WTC11 (cell line): ENCODE data around the gene TNFSF11. TPM values are rescaled to one million over a fixed set of nuclear protein-coding genes. Genes with fewer than 3 reads are reported as not detected.
A peak's percentile ranks its signal among the peaks of the same experiment; 100 is the strongest.

Source experiments
- ATAC-seq: fragments of 200-7000 bp; cut with Tn5 transposase; 2 replicates; pipeline ENCODE4 v1.10.0; 2021; ENCODE audit warnings: mild to moderate bottlenecking, moderate library complexity
- CTCF ChIA-PET: fragments of 300-600 bp; sonication (Branson Sonifier 250); formaldehyde crosslinking; loops from one replicate; lab custom pipeline; 2021; ENCODE audit warnings: antibody characterized with exemption; lab: Charles Lee
- POLR2A ChIA-PET: fragments of 350-600 bp; sonication (Branson Sonifier 250); formaldehyde crosslinking; loops from one replicate; lab custom pipeline; 2021; ENCODE audit warnings: antibody characterized with exemption; lab: Charles Lee
- DNase-seq: peaks from one replicate; pipeline ENCODE4 v3.0.0; 2021; ENCODE audit warnings: low spot score
- H3K27ac Mint-ChIP-seq: 2 replicates; pipeline ENCODE4 v1.8.0; 2021; ENCODE audit warnings: mixed read lengths
- H3K27me3 Mint-ChIP-seq: 2 replicates; pipeline ENCODE4 v1.8.0; 2021; ENCODE audit warnings: low read depth, mild to moderate bottlenecking, moderate library complexity, mixed read lengths
- H3K36me3 Mint-ChIP-seq: 2 replicates; pipeline ENCODE4 v1.8.0; 2021; ENCODE audit warnings: mixed read lengths
- H3K4me1 Mint-ChIP-seq: 2 replicates; pipeline ENCODE4 v1.8.0; 2022; ENCODE audit warnings: mixed read lengths
- H3K4me3 Mint-ChIP-seq: 2 replicates; pipeline ENCODE4 v1.8.0; 2021; ENCODE audit warnings: mild to moderate bottlenecking, moderate library complexity, mixed read lengths
- H3K9me3 Mint-ChIP-seq: 2 replicates; pipeline ENCODE4 v1.8.0; 2021; ENCODE audit warnings: mixed read lengths
- CREB1 ChIP-seq: sonication (generic); formaldehyde crosslinking; IDR thresholded peaks from 2 replicates; pipeline ENCODE4 v1.8.0; 2023; ENCODE audit warnings: mild to moderate bottlenecking, missing genetic modification reagents
- ESRRA ChIP-seq: sonication (generic); formaldehyde crosslinking; IDR thresholded peaks from 2 replicates; pipeline ENCODE4 v1.8.1; 2022; ENCODE audit warnings: mild to moderate bottlenecking, missing genetic modification reagents, borderline replicate concordance
- MXD4 ChIP-seq: fragments of 250-450 bp; sonication (Bioruptor Pico); IDR thresholded peaks from 2 replicates; pipeline ENCODE4 v1.8.0; 2021; ENCODE audit warnings: mild to moderate bottlenecking, moderate library complexity, borderline replicate concordance
- MYBL2 ChIP-seq: sonication (generic); formaldehyde crosslinking; IDR thresholded peaks from 2 replicates; pipeline ENCODE4 v1.8.1; 2023; ENCODE audit warnings: mild to moderate bottlenecking, moderate library complexity, missing genetic modification reagents
- NR3C1 ChIP-seq: sonication (generic); formaldehyde crosslinking; conservative IDR thresholded peaks from 2 replicates; pipeline ENCODE4 v1.8.1; 2023; ENCODE audit warnings: low read depth, mild to moderate bottlenecking, missing genetic modification reagents
- RORB ChIP-seq: fragments of 250-450 bp; sonication (Bioruptor Pico); IDR thresholded peaks from 2 replicates; pipeline ENCODE4 v1.9.0; 2021; ENCODE audit warnings: mild to moderate bottlenecking
- TEAD1 ChIP-seq: sonication (generic); formaldehyde crosslinking; IDR thresholded peaks from 2 replicates; pipeline ENCODE4 v1.8.0; 2022; ENCODE audit warnings: mild to moderate bottlenecking, missing genetic modification reagents
- ZNF121 ChIP-seq: sonication (generic); formaldehyde crosslinking; IDR thresholded peaks from 2 replicates; pipeline ENCODE4 v1.8.0; 2023; ENCODE audit warnings: missing genetic modification reagents
- ZNF396 ChIP-seq: fragments of 250-450 bp; sonication (Bioruptor Pico); IDR thresholded peaks from 2 replicates; pipeline ENCODE4 v1.8.0; 2021; ENCODE audit warnings: mild to moderate bottlenecking, moderate library complexity, borderline replicate concordance
- total RNA-seq: library from RNA; stranded (reverse); gene quantifications from 3 replicates; pipeline ENCODE4 v1.2.3, GENCODE V29; 2021
- TF ChIP-seq, protein P1 (sequence below): sonication (generic); formaldehyde crosslinking; IDR thresholded peaks from 2 replicates; pipeline ENCODE4 v1.8.1; 2022; ENCODE audit warnings: low read depth, mild to moderate bottlenecking, moderate library complexity, missing genetic modification reagents, borderline replicate concordance
- TF ChIP-seq, protein P2 (sequence below): sonication (generic); formaldehyde crosslinking; conservative IDR thresholded peaks from 2 replicates; pipeline ENCODE4 v1.8.1; 2022; ENCODE audit warnings: mild to moderate bottlenecking, missing genetic modification reagents
- TF ChIP-seq, protein P3 (sequence below): sonication (generic); formaldehyde crosslinking; IDR thresholded peaks from 2 replicates; pipeline ENCODE4 v1.8.1; 2022; ENCODE audit warnings: mild to moderate bottlenecking, moderate library complexity, missing genetic modification reagents
- TF ChIP-seq, protein P4 (sequence below): sonication (generic); formaldehyde crosslinking; IDR thresholded peaks from 2 replicates; pipeline ENCODE4 v1.8.0; 2022; ENCODE audit warnings: mild to moderate bottlenecking, missing genetic modification reagents
- TF ChIP-seq, protein P5 (sequence below): sonication (generic); formaldehyde crosslinking; conservative IDR thresholded peaks from 2 replicates; pipeline ENCODE4 v1.8.1; 2023; ENCODE audit warnings: mild to moderate bottlenecking, low read depth, missing genetic modification reagents, moderate library complexity

The TNFSF11 gene
- total RNA-seq, 1 experiment from 2014 or later, result 6.1 TPM

DNA sequence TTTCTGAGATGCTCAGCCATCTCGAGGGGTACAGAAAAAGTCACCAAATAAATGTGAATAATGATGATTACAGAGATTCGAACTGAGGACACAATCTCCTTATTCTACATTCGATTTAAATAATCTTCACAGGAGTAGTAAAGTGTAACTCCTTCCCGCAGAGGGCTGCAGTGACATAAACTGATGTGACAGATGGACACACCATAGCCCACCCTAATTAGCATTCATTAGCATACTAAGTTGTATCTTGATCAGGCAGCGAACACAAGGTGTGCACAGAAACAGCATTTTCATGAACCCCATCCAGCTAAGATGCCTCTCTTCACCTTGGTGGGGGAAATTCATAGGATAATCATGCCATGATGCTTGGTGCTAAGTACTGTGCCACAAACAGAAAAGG is 83.0 kb downstream of the TNFSF11 start:
- no peak for TF ChIP-seq MXD4 (CRISPR knock-in tag)
- TF ChIP-seq, protein P1, sequence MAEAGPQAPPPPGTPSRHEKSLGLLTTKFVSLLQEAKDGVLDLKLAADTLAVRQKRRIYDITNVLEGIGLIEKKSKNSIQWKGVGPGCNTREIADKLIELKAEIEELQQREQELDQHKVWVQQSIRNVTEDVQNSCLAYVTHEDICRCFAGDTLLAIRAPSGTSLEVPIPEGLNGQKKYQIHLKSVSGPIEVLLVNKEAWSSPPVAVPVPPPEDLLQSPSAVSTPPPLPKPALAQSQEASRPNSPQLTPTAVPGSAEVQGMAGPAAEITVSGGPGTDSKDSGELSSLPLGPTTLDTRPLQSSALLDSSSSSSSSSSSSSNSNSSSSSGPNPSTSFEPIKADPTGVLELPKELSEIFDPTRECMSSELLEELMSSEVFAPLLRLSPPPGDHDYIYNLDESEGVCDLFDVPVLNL (CRISPR knock-in tag), result no peak
- no peak for TF ChIP-seq ZNF121 (CRISPR knock-in tag)
- TF ChIP-seq, protein P2, sequence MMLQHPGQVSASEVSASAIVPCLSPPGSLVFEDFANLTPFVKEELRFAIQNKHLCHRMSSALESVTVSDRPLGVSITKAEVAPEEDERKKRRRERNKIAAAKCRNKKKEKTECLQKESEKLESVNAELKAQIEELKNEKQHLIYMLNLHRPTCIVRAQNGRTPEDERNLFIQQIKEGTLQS, result no peak
- no peak for TF ChIP-seq ZNF396 (CRISPR knock-in tag)
- TF ChIP-seq, protein P3, sequence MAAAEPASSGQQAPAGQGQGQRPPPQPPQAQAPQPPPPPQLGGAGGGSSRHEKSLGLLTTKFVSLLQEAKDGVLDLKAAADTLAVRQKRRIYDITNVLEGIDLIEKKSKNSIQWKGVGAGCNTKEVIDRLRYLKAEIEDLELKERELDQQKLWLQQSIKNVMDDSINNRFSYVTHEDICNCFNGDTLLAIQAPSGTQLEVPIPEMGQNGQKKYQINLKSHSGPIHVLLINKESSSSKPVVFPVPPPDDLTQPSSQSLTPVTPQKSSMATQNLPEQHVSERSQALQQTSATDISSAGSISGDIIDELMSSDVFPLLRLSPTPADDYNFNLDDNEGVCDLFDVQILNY, result no peak
- no peak for TF ChIP-seq ESRRA (CRISPR knock-in tag)
- TF ChIP-seq MYBL2 (CRISPR knock-in tag), result no peak
- no peak for TF ChIP-seq CREB1 (CRISPR knock-in tag)
- TF ChIP-seq, protein P4, sequence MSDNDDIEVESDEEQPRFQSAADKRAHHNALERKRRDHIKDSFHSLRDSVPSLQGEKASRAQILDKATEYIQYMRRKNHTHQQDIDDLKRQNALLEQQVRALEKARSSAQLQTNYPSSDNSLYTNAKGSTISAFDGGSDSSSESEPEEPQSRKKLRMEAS, result no peak
- TF ChIP-seq TEAD1 (CRISPR knock-in tag), result no peak
- TF ChIP-seq NR3C1 (CRISPR knock-in tag), result no peak
- TF ChIP-seq, protein P5, sequence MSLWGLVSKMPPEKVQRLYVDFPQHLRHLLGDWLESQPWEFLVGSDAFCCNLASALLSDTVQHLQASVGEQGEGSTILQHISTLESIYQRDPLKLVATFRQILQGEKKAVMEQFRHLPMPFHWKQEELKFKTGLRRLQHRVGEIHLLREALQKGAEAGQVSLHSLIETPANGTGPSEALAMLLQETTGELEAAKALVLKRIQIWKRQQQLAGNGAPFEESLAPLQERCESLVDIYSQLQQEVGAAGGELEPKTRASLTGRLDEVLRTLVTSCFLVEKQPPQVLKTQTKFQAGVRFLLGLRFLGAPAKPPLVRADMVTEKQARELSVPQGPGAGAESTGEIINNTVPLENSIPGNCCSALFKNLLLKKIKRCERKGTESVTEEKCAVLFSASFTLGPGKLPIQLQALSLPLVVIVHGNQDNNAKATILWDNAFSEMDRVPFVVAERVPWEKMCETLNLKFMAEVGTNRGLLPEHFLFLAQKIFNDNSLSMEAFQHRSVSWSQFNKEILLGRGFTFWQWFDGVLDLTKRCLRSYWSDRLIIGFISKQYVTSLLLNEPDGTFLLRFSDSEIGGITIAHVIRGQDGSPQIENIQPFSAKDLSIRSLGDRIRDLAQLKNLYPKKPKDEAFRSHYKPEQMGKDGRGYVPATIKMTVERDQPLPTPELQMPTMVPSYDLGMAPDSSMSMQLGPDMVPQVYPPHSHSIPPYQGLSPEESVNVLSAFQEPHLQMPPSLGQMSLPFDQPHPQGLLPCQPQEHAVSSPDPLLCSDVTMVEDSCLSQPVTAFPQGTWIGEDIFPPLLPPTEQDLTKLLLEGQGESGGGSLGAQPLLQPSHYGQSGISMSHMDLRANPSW, result no peak
- TF ChIP-seq RORB (CRISPR knock-in tag), result no peak
- H3K36me3 Mint-ChIP-seq, result no peaks in the 10 kb centered on the region
- H3K4me1 Mint-ChIP-seq, result peaks cover 34% of the 10 kb centered on the region
- CTCF ChIA-PET, result no interaction called here
- H3K9me3 Mint-ChIP-seq, result no peaks in the 10 kb centered on the region
- no peak for DNase-seq
- ATAC-seq, result no peak
- POLR2A ChIA-PET, result no interaction called here
- no peaks in the 10 kb centered on the region for H3K27me3 Mint-ChIP-seq
- H3K27ac Mint-ChIP-seq, result 0 out of 2 replicates have a peak overlapping the region, but pooled peaks have one; percentile 11
- no peak overlapping the region for H3K4me3 Mint-ChIP-seq

Other genes with a start within 250 kb of the TNFSF11 start
- gene FAM216B, start 207.4 kb downstream of the TNFSF11 start, total RNA-seq, result not detected in 3 replicates